GM13976 (cell line): ENCODE results near the gene SLC66A1.

ENCODE experiments used
- DNase-seq: peaks from one replicate; pipeline ENCODE4 v3.0.0; 2012; ENCODE audit warnings: low spot score
- in situ Hi-C: fragments of 300-500 bp; cut with MboI; formaldehyde crosslinking; loops from one replicate; pipeline ENCODE4 v1.12.0; 2022; ENCODE audit warnings: low sequenced_read_pairs, mixed read lengths, inconsistent platforms; ENCODE audit not compliant: unreplicated experiment
- TF ChIP-seq, protein P1 (sequence below): IDR thresholded peaks from 2 replicates; pipeline ENCODE4 v1.5.1; 2012; ENCODE audit warnings: borderline replicate concordance, mild to moderate bottlenecking; ENCODE audit not compliant: insufficient read depth; ENCODE audit errors: extremely low read depth, missing control alignments, control extremely low read depth

Gene SLC66A1

DNA sequence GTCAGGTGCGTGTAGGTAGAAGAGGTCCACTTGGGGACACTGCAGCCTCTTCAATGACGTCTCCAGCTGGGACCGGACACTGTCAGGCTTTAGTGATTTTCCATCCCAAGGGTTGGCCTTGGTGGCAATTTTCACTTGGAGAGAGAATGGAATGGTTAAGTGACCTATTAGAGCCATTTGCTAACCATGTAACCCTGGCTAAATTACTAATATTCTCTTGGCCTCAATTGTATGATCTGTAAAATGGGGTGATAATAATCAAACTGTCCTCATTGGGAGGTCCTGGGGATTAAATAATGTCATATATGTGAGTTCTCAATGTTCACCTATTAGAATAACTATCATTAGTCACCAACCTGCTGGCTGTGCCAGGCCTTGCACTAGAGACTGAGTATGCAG is 3.6 kb upstream of the SLC66A1 start:
- in situ Hi-C loops = no loop called here
- TF ChIP-seq, protein P1, sequence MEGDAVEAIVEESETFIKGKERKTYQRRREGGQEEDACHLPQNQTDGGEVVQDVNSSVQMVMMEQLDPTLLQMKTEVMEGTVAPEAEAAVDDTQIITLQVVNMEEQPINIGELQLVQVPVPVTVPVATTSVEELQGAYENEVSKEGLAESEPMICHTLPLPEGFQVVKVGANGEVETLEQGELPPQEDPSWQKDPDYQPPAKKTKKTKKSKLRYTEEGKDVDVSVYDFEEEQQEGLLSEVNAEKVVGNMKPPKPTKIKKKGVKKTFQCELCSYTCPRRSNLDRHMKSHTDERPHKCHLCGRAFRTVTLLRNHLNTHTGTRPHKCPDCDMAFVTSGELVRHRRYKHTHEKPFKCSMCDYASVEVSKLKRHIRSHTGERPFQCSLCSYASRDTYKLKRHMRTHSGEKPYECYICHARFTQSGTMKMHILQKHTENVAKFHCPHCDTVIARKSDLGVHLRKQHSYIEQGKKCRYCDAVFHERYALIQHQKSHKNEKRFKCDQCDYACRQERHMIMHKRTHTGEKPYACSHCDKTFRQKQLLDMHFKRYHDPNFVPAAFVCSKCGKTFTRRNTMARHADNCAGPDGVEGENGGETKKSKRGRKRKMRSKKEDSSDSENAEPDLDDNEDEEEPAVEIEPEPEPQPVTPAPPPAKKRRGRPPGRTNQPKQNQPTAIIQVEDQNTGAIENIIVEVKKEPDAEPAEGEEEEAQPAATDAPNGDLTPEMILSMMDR = no peak
- no peak for DNase-seq

DNA sequence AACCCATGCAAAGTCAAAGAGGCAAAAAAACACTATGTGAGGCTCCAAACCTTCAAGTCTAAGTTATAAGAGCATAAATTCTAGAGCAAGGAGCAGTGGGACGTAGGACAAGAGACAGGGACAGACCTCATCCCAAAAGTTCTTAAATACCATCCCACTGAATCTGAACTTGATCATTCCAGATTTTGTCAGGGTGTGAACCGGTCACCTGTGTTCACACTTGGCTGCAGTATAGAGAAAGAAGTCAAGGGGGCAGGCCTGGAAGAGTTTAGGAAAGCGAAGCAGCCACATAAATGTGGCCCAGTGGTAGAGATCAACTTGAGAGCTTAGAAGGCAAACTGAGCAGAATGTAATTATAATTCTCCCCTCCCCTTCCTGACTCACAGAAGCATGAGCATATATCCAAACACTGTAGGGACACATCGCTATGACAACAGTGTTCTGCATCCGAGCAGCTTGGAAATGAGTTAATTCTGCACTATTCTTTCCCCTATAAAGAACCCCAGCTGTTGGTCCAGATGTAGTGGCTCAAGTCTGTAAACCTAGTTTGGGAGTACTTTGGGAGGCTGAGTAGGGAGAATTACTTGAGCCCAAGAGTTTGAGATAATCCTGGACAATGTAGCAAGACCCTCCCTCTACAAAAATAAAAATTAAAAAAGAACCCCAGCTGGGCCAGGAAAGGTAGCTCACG is 2.9 kb upstream of the SLC66A1 start:
- TF ChIP-seq, protein P1 = no peak
- DNase-seq = no peak
- in situ Hi-C loops = no loop called here

DNA sequence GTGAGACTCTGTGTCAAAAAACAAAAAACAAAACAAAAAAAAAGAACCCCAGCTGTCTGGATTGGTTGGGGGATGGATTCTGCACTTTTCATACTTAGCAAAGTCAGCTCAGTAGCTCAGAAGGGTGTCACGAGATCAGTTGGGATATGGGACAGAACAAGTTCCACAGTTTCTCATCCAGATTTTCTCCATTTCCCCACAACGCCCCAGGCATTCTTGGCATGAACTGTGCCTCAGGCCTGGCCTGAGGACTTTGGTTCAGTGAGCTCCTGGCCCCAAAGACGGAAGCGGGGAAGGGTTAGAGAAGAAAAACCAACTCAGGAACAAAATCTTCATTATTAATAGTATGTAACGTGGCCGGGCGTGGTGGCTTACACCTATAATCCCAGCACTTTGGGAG is 2.1 kb upstream of the SLC66A1 start:
- DNase-seq = no peak

DNA sequence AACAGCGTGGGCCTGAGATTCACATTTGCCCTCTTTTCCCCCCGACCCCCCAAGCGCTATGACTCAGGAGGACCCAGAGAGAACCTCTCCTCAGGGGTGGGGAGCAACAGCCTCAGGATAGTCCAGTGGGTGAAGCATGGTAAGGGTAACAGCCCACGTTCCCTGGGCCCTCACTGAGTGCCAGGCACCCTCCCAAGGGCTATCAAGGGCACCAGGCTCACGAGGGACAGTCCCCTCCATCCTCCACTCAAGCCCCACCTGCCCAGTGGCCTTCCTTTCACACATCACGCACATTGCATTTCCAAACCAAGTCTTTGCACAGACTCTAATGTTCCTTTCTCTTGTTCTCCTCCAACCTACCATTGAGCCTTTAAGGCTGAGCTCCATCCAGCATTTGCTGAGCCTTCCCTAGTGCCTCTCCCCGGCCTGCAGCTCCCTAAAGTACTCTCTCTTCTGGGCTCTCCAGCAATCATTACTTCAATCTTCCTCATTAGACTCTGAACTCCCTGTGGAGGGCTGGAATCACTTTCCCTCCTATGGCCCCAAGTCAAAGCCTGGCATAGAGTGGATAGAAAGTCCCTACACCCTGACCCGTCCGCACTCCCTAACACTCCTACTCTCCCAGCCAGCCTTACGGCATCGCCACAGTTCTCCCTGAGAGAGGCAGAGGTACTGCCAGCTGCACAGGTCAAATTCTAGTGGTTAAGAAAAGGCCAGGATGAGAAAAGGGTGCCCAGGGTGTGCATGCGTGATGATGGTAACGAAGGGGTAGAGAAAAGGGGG is 1.2 kb upstream of the SLC66A1 start:
- peak; percentile 43 for DNase-seq
- TF ChIP-seq, protein P1 = no peak
- in situ Hi-C loops = no loop called here

More for the DNA sequence above, 2.1 kb upstream of the SLC66A1 start:
- in situ Hi-C loops = no loop called here
- TF ChIP-seq, protein P1 = no peak

DNA sequence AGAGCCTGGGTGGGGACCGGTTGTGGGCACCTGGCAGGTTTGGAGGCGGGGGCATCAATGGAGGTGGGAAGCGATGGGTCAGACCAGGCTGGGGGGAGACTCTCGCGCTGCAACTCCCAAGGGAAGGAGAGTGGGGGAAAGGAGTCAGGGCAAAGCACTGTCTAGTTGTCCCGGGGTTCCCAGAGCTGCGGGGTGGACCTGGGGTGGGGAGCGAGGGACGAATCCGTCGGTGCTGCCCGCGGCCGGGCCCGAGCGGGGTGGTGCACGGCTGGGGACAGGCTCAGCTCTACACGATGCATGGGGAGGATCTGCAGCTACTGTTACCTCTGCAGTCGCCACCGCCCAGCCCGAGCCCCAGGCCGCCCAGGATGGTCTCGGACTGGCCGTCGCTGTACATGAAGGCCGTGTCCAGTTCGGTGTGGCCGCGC is 609 bp upstream of the SLC66A1 start:
- DNase-seq = peak; percentile 47
- TF ChIP-seq, protein P1 = no peak
- in situ Hi-C loops = no loop called here

DNA sequence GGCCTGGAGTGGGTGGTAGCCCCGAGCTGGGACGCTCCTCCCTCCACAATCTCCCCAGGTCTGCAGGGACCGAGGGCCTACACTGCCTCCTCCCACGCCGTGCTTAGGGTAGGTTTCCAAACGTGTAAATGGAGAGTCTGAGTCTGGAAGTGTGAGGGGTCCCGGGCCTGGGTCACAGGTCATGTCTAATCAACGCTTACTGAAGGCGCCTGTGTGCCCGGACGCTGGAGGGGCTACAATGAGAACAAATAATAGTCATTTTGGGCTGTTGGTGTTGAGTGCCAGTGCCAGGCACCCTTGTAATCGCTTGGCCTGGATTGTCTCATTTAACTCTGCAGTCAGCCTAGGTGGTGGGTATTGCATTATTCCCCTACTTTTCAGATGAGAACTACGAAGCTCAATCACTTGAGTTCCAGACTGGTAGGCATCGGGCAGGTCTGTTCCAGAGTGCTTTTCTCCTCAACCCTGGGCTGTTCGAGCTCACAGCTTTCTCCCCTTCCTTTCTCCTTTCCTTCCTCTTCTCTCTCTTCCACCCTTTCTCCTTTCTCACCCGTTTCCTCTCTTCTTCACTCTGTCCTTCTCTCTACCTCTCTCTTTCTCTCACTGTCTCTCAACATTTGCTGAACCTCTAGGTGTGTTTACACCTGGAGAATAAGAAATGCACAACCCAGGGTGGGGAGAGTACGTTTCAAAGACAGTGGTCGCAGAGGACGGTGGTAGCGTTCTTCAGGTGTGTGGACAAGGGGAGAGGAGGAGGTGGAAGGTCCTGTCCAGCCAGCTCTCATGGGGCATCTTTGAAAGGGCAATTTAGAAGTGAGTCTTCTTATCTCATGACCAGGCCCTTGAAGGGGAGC is 883 bp downstream of the SLC66A1 start:
- DNase-seq = no peak
- TF ChIP-seq, protein P1 = no peak
- in situ Hi-C loops = no loop called here
